PC-9 (cell line): ENCODE results near the gene EGLN2. TPM values are rescaled to one million over a fixed set of nuclear protein-coding genes. Genes with fewer than 3 reads are reported as not detected.

Experiments used
- Bru-seq: library from RNA; stranded (reverse); fragments of 400-500 nt; gene quantifications from one replicate; lab custom pipeline; 2021; lab: Mats Ljungman, UMichigan
- BruChase-seq, 2 experiments: library from RNA; stranded (reverse); fragments of 400-500 nt; gene quantifications; one replicate each; lab custom pipeline; 2021; lab: Mats Ljungman, UMichigan
- BruUV-seq: library from RNA; stranded (reverse); fragments of 400-500 nt; replicated peaks from 2 replicates; lab custom pipeline; 2021; lab: Mats Ljungman, UMichigan
- CTCF ChIA-PET: fragments of 300-600 bp; sonication (Branson Sonifier 250); formaldehyde crosslinking; loops from one replicate; lab custom pipeline; 2022; ENCODE audit warnings: antibody characterized with exemption; lab: Charles Lee
- POLR2A ChIA-PET: fragments of 300-600 bp; sonication (Branson Sonifier 250); formaldehyde crosslinking; loops from one replicate; lab custom pipeline; 2022; ENCODE audit warnings: antibody characterized with exemption; ENCODE audit not compliant: unreplicated experiment; lab: Charles Lee
- DNase-seq, 2 experiments: peaks; one replicate each; pipeline versions ENCODE4 v3.0.0 to v3.0.0-alpha.2; 2015 to 2022; ENCODE audit warnings: mixed read lengths in 1 of 2
- H2AFZ ChIP-seq: fragments of 200-600 bp; sonication (generic); 2 replicates; pipeline ENCODE4 v1.8.1; 2017; ENCODE audit warnings: antibody characterized with exemption
- H3F3A ChIP-seq: fragments of 200-600 bp; sonication (generic); 2 replicates; pipeline ENCODE4 v1.8.1; 2017; ENCODE audit warnings: antibody characterized with exemption, mild to moderate bottlenecking, low read depth; ENCODE audit not compliant: insufficient read depth
- H3K27ac ChIP-seq: fragments of 200-600 bp; sonication (generic); 2 replicates; pipeline ENCODE4 v1.6.1; 2016; ENCODE audit warnings: mixed run types
- H3K27me3 ChIP-seq: fragments of 200-600 bp; sonication (generic); 2 replicates; pipeline ENCODE4 v1.6.1; 2016; ENCODE audit warnings: low read depth, mixed run types; ENCODE audit not compliant: insufficient read depth
- H3K36me3 ChIP-seq: fragments of 200-600 bp; sonication (generic); 2 replicates; pipeline ENCODE4 v1.6.1; 2016; ENCODE audit warnings: low read depth, mixed run types
- H3K4me1 ChIP-seq: fragments of 200-600 bp; sonication (generic); replicated peaks from 2 replicates; pipeline ENCODE4 v1.6.1; 2016; ENCODE audit warnings: mixed run types; ENCODE audit not compliant: insufficient read depth
- H3K4me2 ChIP-seq: fragments of 200-600 bp; sonication (generic); 2 replicates; pipeline ENCODE4 v1.6.1; 2017; ENCODE audit warnings: mixed run types
- H3K4me3 ChIP-seq: fragments of 200-600 bp; sonication (generic); 2 replicates; pipeline ENCODE4 v1.6.1; 2016; ENCODE audit warnings: mixed run types
- H3K79me2 ChIP-seq: fragments of 200-600 bp; sonication (generic); 2 replicates; pipeline ENCODE4 v1.6.1; 2017; ENCODE audit warnings: low read depth, mixed run types
- H3K9me2 ChIP-seq: fragments of 200-600 bp; sonication (generic); 2 replicates; pipeline ENCODE4 v1.8.1; 2017; ENCODE audit warnings: mild to moderate bottlenecking; ENCODE audit not compliant: insufficient read depth
- H3K9me3 ChIP-seq: fragments of 200-600 bp; sonication (generic); 2 replicates; pipeline ENCODE4 v1.8.1; 2016; ENCODE audit warnings: low read depth; ENCODE audit not compliant: insufficient read depth
- H4K20me1 ChIP-seq: fragments of 200-600 bp; sonication (generic); 2 replicates; pipeline ENCODE4 v1.8.1; 2017; ENCODE audit not compliant: insufficient read depth
- EZH2 ChIP-seq: fragments of 200-600 bp; sonication (generic); IDR thresholded peaks from 2 replicates; pipeline ENCODE4 v1.8.0; 2017; ENCODE audit warnings: antibody characterized with exemption, low read depth
- intact Hi-C: fragments of 100-400 bp; cut with micrococcal nuclease; formaldehyde crosslinking; loops from one replicate; pipeline ENCODE4 v1.10.0; 2022; ENCODE audit not compliant: unreplicated experiment
- long read RNA-seq: library from polyadenylated mRNA; stranded (forward); transcript quantifications from one replicate; pipeline ENCODE4 v2.0.0, GENCODE V29; 2022
- total RNA-seq: library from RNA; stranded (reverse); gene quantifications from 2 replicates; pipeline ENCODE4 v1.2.3, GENCODE V29; 2021
- TF ChIP-seq, protein P1 (sequence below): fragments of 200-600 bp; sonication (generic); conservative IDR thresholded peaks from 2 replicates; pipeline ENCODE4 v1.6.1; 2017; ENCODE audit warnings: mixed run types, antibody characterized with exemption, mild to moderate bottlenecking, moderate library complexity

The EGLN2 gene
- total RNA-seq = 78.4 and 78.5 TPM in 2 replicates
- Bru-seq, nascent RNA = percentile 71 among the genes with signal in this experiment
- BruChase-seq, experiment 1, labeled RNA remaining after a 2-hour chase = percentile 64 among the genes with signal in this experiment
- percentile 68 among the genes with signal in this experiment for BruChase-seq, experiment 2, labeled RNA remaining after a 6-hour chase
- long read RNA-seq, transcript EGLN2-201 (6 exons, 2,102 nt) = major isoform, 148 of 164 reads
- long read RNA-seq, transcript EGLN2-207 (5 exons, 2,821 nt) = minor isoform, 6 of 164 reads
- long read RNA-seq, partial matches to known transcripts = 5 of 164 reads
- long read RNA-seq, other reads (novel, unspliced or antisense) = 3 of 164 reads

DNA sequence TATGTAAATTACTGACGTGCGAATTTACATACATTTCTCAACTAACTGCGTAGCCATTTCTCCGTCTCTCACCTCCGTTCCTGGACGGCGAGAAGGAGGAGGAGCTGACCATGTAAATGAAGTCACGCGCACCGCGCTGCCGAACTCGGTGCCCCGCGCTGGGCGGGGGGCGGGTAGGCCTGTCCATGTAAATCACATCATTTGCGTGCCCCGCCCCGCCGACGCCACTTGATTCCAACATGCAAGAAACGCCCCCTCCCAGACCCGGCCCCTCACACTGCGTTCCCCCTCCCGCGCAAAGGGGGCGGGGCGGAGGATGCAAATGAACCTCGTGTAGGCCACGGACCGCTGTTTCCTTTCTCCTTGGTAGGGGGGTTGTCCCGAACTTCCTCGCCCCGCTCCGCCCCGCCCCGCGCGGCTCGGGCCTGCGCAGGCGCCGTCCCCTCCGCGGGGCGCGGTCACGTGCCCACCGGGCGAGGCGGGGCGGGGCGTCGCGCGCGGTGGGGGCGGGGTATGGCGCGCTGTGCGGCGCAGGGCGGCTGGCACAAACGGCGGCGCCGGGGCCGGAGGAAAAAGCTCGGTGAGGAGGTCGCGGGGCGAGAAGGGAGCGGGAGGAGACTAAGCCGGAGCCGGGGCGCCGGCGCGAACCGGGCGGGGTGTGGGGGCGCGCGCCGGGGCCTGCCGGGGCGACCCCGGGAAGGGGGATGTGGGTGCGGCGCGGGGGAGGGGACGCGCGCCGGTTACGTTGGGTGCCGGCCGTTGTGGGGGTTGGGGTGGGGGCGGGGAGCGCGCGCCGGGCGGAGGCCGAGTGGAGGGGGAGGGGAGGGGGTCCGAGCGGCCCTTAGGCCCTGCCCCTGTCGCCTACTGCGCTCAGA, at the start of gene EGLN2:
EGLN2 (plus strand) TSS at position 509 of the 875 bp plus-strand sequence. CDS start 1,382 bp downstream, outside the sequence.
- peak; percentile 95 to 100 for DNase-seq
- no peaks in the 10 kb centered on the region for H3K9me3 ChIP-seq
- TF ChIP-seq, protein P1, sequence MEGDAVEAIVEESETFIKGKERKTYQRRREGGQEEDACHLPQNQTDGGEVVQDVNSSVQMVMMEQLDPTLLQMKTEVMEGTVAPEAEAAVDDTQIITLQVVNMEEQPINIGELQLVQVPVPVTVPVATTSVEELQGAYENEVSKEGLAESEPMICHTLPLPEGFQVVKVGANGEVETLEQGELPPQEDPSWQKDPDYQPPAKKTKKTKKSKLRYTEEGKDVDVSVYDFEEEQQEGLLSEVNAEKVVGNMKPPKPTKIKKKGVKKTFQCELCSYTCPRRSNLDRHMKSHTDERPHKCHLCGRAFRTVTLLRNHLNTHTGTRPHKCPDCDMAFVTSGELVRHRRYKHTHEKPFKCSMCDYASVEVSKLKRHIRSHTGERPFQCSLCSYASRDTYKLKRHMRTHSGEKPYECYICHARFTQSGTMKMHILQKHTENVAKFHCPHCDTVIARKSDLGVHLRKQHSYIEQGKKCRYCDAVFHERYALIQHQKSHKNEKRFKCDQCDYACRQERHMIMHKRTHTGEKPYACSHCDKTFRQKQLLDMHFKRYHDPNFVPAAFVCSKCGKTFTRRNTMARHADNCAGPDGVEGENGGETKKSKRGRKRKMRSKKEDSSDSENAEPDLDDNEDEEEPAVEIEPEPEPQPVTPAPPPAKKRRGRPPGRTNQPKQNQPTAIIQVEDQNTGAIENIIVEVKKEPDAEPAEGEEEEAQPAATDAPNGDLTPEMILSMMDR = no peak
- TF ChIP-seq EZH2 = no peak
- peaks cover 5% of the 10 kb centered on the region; the same call in 1 of the 2 replicates for H3F3A ChIP-seq
- H3K4me3 ChIP-seq = peak within 1 kb of the TSS; percentile 95
- ChIA-PET CTCF (interaction anchor here (0.6 to 1.3 kb wide), 2 partner anchors 21 to 85 kb away, joined by 3 to 11 read pairs; partner anchors contain the start of gene RAB4B), POLR2A (interaction anchor here (0.6 to 1.2 kb wide), 4 partner anchors 20 to 450 kb away, joined by 3 to 9 read pairs (median 4); partner anchors contain the start of genes C19orf47 and PLD3)
- intact Hi-C loops = loop anchor here (1.0 to 2.0 kb wide), 4 partner anchors 21 to 136 kb away; partner anchors contain the start of genes ACTMAP, RAB4B and SNRPA
- no TSS peak for BruUV-seq
- peaks cover 42% of the 10 kb centered on the region for H3K79me2 ChIP-seq
- H3K9me2 ChIP-seq = no peaks in the 10 kb centered on the region
- H3K4me2 ChIP-seq = peak within 1 kb of the TSS; percentile 98
- H2AFZ ChIP-seq = peak within 1 kb of the TSS; percentile 75
- peaks cover 32% of the 10 kb centered on the region for H3K4me1 ChIP-seq
- H3K27ac ChIP-seq = peak within 1 kb of the TSS; percentile 11; the same call in 1 of the 2 replicates
- H3K36me3 ChIP-seq = peaks cover 3% of the 10 kb centered on the region; the same call in 1 of the 2 replicates
- H4K20me1 ChIP-seq = peaks cover 32% of the 10 kb centered on the region
- H3K27me3 ChIP-seq = no peaks in the 10 kb centered on the region

DNA sequence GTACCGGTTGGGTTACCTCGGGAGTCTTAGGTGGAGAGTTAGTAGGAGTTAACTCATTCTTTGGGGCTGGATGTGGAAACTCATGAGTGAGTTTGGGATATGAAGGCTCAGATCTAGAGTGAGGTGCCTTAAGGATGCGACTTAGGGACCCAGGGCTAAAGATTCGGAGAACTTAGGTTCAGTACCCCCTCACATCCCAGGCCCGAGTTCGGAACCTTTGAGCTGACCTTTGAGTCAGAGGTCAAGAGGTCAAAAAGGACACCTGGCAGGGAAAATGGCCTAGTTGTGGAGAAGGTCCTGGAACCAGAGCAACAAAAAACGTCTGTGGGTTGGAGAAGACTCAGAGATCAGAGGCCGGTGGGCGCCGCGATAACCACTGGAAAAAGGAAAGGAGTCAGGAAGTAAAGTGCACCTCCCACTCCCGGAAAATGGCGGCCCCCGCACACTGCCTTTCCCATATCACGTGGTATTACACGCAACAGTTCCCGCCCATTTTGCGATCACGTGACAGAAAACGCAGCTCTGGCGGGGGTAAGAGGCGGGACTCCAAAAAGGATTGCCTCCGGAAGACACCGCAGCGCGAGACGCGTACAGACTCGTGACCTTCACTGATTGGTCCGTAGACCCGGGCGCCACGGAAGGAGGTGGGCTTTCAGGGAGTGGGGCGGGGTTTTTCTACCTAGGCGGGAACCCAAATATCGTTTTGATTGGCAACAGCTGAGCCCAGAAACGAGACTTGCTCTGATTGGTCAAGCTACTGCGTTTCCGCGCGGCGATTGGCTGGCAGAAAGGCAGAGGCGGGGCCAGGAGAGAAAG, 48.7 kb upstream of the EGLN2 start, which contains the start of gene ACTMAP:
ACTMAP (minus strand) TSS at position 420 of the 816 bp plus-strand sequence. CDS start 674 bp downstream, outside the sequence.
- Histone ChIP-seq H3K27me3 (no peaks in the 10 kb centered on the region), H3K36me3 (peaks cover 16% of the 10 kb centered on the region; the same call in 1 of the 2 replicates), H3K4me1 (peaks cover 44% of the 10 kb centered on the region), H3F3A (peaks cover 19% of the 10 kb centered on the region), H3K9me2 (no peaks in the 10 kb centered on the region), H3K27ac (peak within 1 kb of the TSS; percentile 91), H2AFZ (peak within 1 kb of the TSS; percentile 74), H3K79me2 (peaks cover 56% of the 10 kb centered on the region), H3K4me2 (peak within 1 kb of the TSS; percentile 92), H3K4me3 (peak within 1 kb of the TSS; percentile 95), H4K20me1 (peaks cover 24% of the 10 kb centered on the region), H3K9me3 (no peaks in the 10 kb centered on the region)
- TSS peak; percentile 85 for BruUV-seq
- POLR2A ChIA-PET = interaction anchor here (0.5 to 1.0 kb wide), 16 partner anchors 14 to 986 kb away, joined by 3 to 22 read pairs (median 4); partner anchors contain the start of genes B9D2, RAB4B and SERTAD1
- CTCF ChIA-PET = no interaction called here
- peak; percentile 98 to 99 for DNase-seq
- intact Hi-C loops = loop anchor here (1.0 to 5.0 kb wide), 7 partner anchors 14 to 514 kb away; partner anchors contain the start of genes COQ8B, EGLN2, HNRNPUL1 and NUMBL
- TF ChIP-seq EZH2 = no peak
- TF ChIP-seq, protein P1 = no peak
